ENCODE measurements around the gene NCOR1.

Gene NCOR1

GRCh38 chr17:16048811-16049449 lies 166.4 kb downstream of the NCOR1 start:
- H3K9ac ChIP-seq (ENCODE audit: low read depth in 1 of 2, low read length in 2 of 2), result no peak overlapping the region
- H3K27me3 ChIP-seq (ENCODE audit: control insufficient read depth in 1 of 2, insufficient read depth in 2 of 2, low read length in 2 of 2), result no peaks in the 10 kb centered on the region
- H3K27ac ChIP-seq (ENCODE audit: low read depth, low read length), result no peak overlapping the region
- H3K36me3 ChIP-seq (ENCODE audit: control insufficient read depth in 1 of 2, insufficient read depth in 2 of 2, low read length in 2 of 2), result peaks cover 40 to 81% of the 10 kb centered on the region in 2 donors
- H3K4me1 ChIP-seq (ENCODE audit: control insufficient read depth in 1 of 2, insufficient read depth in 2 of 2, low read length in 2 of 2), result no peaks in the 10 kb centered on the region
- no peak overlapping the region for H3K4me3 ChIP-seq (ENCODE audit: low read depth in 1 of 2, low read length in 2 of 2)
- no peaks in the 10 kb centered on the region for H3K9me3 ChIP-seq (ENCODE audit: control insufficient read depth in 1 of 2, low read length in 2 of 2)

GRCh38 chr17:16046966-16047365 lies 168.4 kb downstream of the NCOR1 start:
- peaks cover 51 to 82% of the 10 kb centered on the region in 2 donors for H3K36me3 ChIP-seq (ENCODE audit: control insufficient read depth in 1 of 2, insufficient read depth in 2 of 2, low read length in 2 of 2)

GRCh38 chr17:16044487-16044886 lies 170.8 kb downstream of the NCOR1 start:
- no peak overlapping the region for H3K4me3 ChIP-seq (ENCODE audit: low read depth in 1 of 2, low read length in 2 of 2)
- H3K27ac ChIP-seq (ENCODE audit: low read depth, low read length), result no peak overlapping the region
- no peaks in the 10 kb centered on the region for H3K9me3 ChIP-seq (ENCODE audit: control insufficient read depth in 1 of 2, low read length in 2 of 2)
- H3K27me3 ChIP-seq (ENCODE audit: control insufficient read depth in 1 of 2, insufficient read depth in 2 of 2, low read length in 2 of 2), result no peaks in the 10 kb centered on the region
- H3K9ac ChIP-seq (ENCODE audit: low read depth in 1 of 2, low read length in 2 of 2), result no peak overlapping the region
- H3K4me1 ChIP-seq (ENCODE audit: control insufficient read depth in 1 of 2, insufficient read depth in 2 of 2, low read length in 2 of 2), result peaks cover 0 to 9% of the 10 kb centered on the region in 2 donors
- H3K36me3 ChIP-seq (ENCODE audit: control insufficient read depth in 1 of 2, insufficient read depth in 2 of 2, low read length in 2 of 2), result peaks cover 54 to 85% of the 10 kb centered on the region in 2 donors

More at GRCh38 chr17:16046966-16047365, 168.4 kb downstream of the NCOR1 start:
- Histone ChIP-seq H3K9me3 (ENCODE audit: control insufficient read depth in 1 of 2, low read length in 2 of 2) (no peaks in the 10 kb centered on the region), H3K4me1 (ENCODE audit: control insufficient read depth in 1 of 2, insufficient read depth in 2 of 2, low read length in 2 of 2) (no peaks in the 10 kb centered on the region), H3K4me3 (ENCODE audit: low read depth in 1 of 2, low read length in 2 of 2) (no peak overlapping the region), H3K9ac (ENCODE audit: low read depth in 1 of 2, low read length in 2 of 2) (no peak overlapping the region), H3K27ac (ENCODE audit: low read depth, low read length) (no peak overlapping the region), H3K27me3 (ENCODE audit: control insufficient read depth in 1 of 2, insufficient read depth in 2 of 2, low read length in 2 of 2) (no peaks in the 10 kb centered on the region)

GRCh38 chr17:16040710-16041251 lies 174.6 kb downstream of the NCOR1 start:
- no peak overlapping the region for H3K9ac ChIP-seq (ENCODE audit: low read depth in 1 of 2, low read length in 2 of 2)

GRCh38 chr17:16037636-16038035 lies 177.7 kb downstream of the NCOR1 start:
- H3K9me3 ChIP-seq (ENCODE audit: control insufficient read depth in 1 of 2, low read length in 2 of 2), result no peaks in the 10 kb centered on the region
- H3K4me3 ChIP-seq (ENCODE audit: low read depth in 1 of 2, low read length in 2 of 2), result no peak overlapping the region
- peaks cover 41 to 87% of the 10 kb centered on the region in 2 donors for H3K36me3 ChIP-seq (ENCODE audit: control insufficient read depth in 1 of 2, insufficient read depth in 2 of 2, low read length in 2 of 2)
- no peaks in the 10 kb centered on the region for H3K27me3 ChIP-seq (ENCODE audit: control insufficient read depth in 1 of 2, insufficient read depth in 2 of 2, low read length in 2 of 2)
- H3K27ac ChIP-seq (ENCODE audit: low read depth, low read length), result no peak overlapping the region
- H3K9ac ChIP-seq (ENCODE audit: low read depth in 1 of 2, low read length in 2 of 2), result no peak overlapping the region
- peaks cover 0 to 9% of the 10 kb centered on the region in 2 donors for H3K4me1 ChIP-seq (ENCODE audit: control insufficient read depth in 1 of 2, insufficient read depth in 2 of 2, low read length in 2 of 2)

More at GRCh38 chr17:16040710-16041251, 174.6 kb downstream of the NCOR1 start:
- no peak overlapping the region for H3K27ac ChIP-seq (ENCODE audit: low read depth, low read length)
- no peaks in the 10 kb centered on the region for H3K9me3 ChIP-seq (ENCODE audit: control insufficient read depth in 1 of 2, low read length in 2 of 2)
- peaks cover 41 to 86% of the 10 kb centered on the region in 2 donors for H3K36me3 ChIP-seq (ENCODE audit: control insufficient read depth in 1 of 2, insufficient read depth in 2 of 2, low read length in 2 of 2)
- no peaks in the 10 kb centered on the region for H3K27me3 ChIP-seq (ENCODE audit: control insufficient read depth in 1 of 2, insufficient read depth in 2 of 2, low read length in 2 of 2)
- H3K4me1 ChIP-seq (ENCODE audit: control insufficient read depth in 1 of 2, insufficient read depth in 2 of 2, low read length in 2 of 2), result peaks cover 0 to 9% of the 10 kb centered on the region in 2 donors
- no peak overlapping the region for H3K4me3 ChIP-seq (ENCODE audit: low read depth in 1 of 2, low read length in 2 of 2)

- Histone ChIP-seq H3K27ac (ENCODE audit: low read depth, low read length) (no peak overlapping the region), H3K36me3 (ENCODE audit: control insufficient read depth in 1 of 2, insufficient read depth in 2 of 2, low read length in 2 of 2) (peaks cover 40 to 90% of the 10 kb centered on the region in 2 donors), H3K9ac (ENCODE audit: low read depth in 1 of 2, low read length in 2 of 2) (no peak overlapping the region), H3K4me1 (ENCODE audit: control insufficient read depth in 1 of 2, insufficient read depth in 2 of 2, low read length in 2 of 2) (peaks cover 0 to 8% of the 10 kb centered on the region in 2 donors), H3K27me3 (ENCODE audit: control insufficient read depth in 1 of 2, insufficient read depth in 2 of 2, low read length in 2 of 2) (no peaks in the 10 kb centered on the region), H3K9me3 (ENCODE audit: control insufficient read depth in 1 of 2, low read length in 2 of 2) (no peaks in the 10 kb centered on the region), H3K4me3 (ENCODE audit: low read depth in 1 of 2, low read length in 2 of 2) (no peak overlapping the region)
These were observed 179.1 kb downstream of the NCOR1 start for GRCh38 chr17:16036261-16036660.

GRCh38 chr17:16033729-16034349 lies 181.5 kb downstream of the NCOR1 start:
- H3K27ac ChIP-seq (ENCODE audit: low read depth, low read length), result no peak overlapping the region
- no peak overlapping the region for H3K9ac ChIP-seq (ENCODE audit: low read depth in 1 of 2, low read length in 2 of 2)
- no peak overlapping the region for H3K4me3 ChIP-seq (ENCODE audit: low read depth in 1 of 2, low read length in 2 of 2)
- H3K36me3 ChIP-seq (ENCODE audit: control insufficient read depth in 1 of 2, insufficient read depth in 2 of 2, low read length in 2 of 2), result peaks cover 45 to 95% of the 10 kb centered on the region in 2 donors
- H3K27me3 ChIP-seq (ENCODE audit: control insufficient read depth in 1 of 2, insufficient read depth in 2 of 2, low read length in 2 of 2), result no peaks in the 10 kb centered on the region
- H3K4me1 ChIP-seq (ENCODE audit: control insufficient read depth in 1 of 2, insufficient read depth in 2 of 2, low read length in 2 of 2), result no peaks in the 10 kb centered on the region
- no peaks in the 10 kb centered on the region for H3K9me3 ChIP-seq (ENCODE audit: control insufficient read depth in 1 of 2, low read length in 2 of 2)

GRCh38 chr17:16027708-16028584 lies 187.4 kb downstream of the NCOR1 start:
- no peaks in the 10 kb centered on the region for H3K4me1 ChIP-seq (ENCODE audit: control insufficient read depth in 1 of 2, insufficient read depth in 2 of 2, low read length in 2 of 2)
- H3K9ac ChIP-seq (ENCODE audit: low read depth in 1 of 2, low read length in 2 of 2), result no peak overlapping the region
- peaks cover 46 to 95% of the 10 kb centered on the region in 2 donors for H3K36me3 ChIP-seq (ENCODE audit: control insufficient read depth in 1 of 2, insufficient read depth in 2 of 2, low read length in 2 of 2)
- no peak overlapping the region for H3K27ac ChIP-seq (ENCODE audit: low read depth, low read length)
- no peaks in the 10 kb centered on the region for H3K9me3 ChIP-seq (ENCODE audit: control insufficient read depth in 1 of 2, low read length in 2 of 2)
- no peaks in the 10 kb centered on the region for H3K27me3 ChIP-seq (ENCODE audit: control insufficient read depth in 1 of 2, insufficient read depth in 2 of 2, low read length in 2 of 2)
- no peak overlapping the region for H3K4me3 ChIP-seq (ENCODE audit: low read depth in 1 of 2, low read length in 2 of 2)

- H3K27ac ChIP-seq (ENCODE audit: low read depth, low read length), result no peak overlapping the region
- no peaks in the 10 kb centered on the region for H3K4me1 ChIP-seq (ENCODE audit: control insufficient read depth in 1 of 2, insufficient read depth in 2 of 2, low read length in 2 of 2)
- no peaks in the 10 kb centered on the region for H3K9me3 ChIP-seq (ENCODE audit: control insufficient read depth in 1 of 2, low read length in 2 of 2)
- H3K36me3 ChIP-seq (ENCODE audit: control insufficient read depth in 1 of 2, insufficient read depth in 2 of 2, low read length in 2 of 2), result peaks cover 43 to 95% of the 10 kb centered on the region in 2 donors
- no peak overlapping the region for H3K9ac ChIP-seq (ENCODE audit: low read depth in 1 of 2, low read length in 2 of 2)
- no peak overlapping the region for H3K4me3 ChIP-seq (ENCODE audit: low read depth in 1 of 2, low read length in 2 of 2)
- no peaks in the 10 kb centered on the region for H3K27me3 ChIP-seq (ENCODE audit: control insufficient read depth in 1 of 2, insufficient read depth in 2 of 2, low read length in 2 of 2)
These were observed 188.4 kb downstream of the NCOR1 start for GRCh38 chr17:16026895-16027294.

Measured in duodenal mucosa (tissue), 2 donors.